NCI-H1417 treated with DMSO at 0.1 percent for 48 hours (cell line): ENCODE measurements around the gene MRPL55.
A peak's percentile ranks its signal among the peaks of the same experiment; 100 is the strongest.
"Not testable (repeated sequence)": the region's sequence is repeated elsewhere in the genome, so short reads cannot be mapped to it uniquely, and the experiment has no call there.

Experiments
- DNase-seq: peaks from one replicate; lab custom pipeline; 2025; lab: John Stamatoyannopoulos, UW

MRPL55 gene

GRCh38 chr1:228120857-228121489 is 11.9 kb upstream of the MRPL55 start:
- no peak for DNase-seq

GRCh38 chr1:228120351-228120750 is 11.3 kb upstream of the MRPL55 start:
- DNase-seq = no peak

GRCh38 chr1:228118040-228118439 is 8.9 kb upstream of the MRPL55 start:
- no peak for DNase-seq

GRCh38 chr1:228117335-228117734 is 8.2 kb upstream of the MRPL55 start:
- DNase-seq = no peak

GRCh38 chr1:228114827-228115226 is 5.7 kb upstream of the MRPL55 start:
- DNase-seq = no peak

GRCh38 chr1:228112617-228113016 is 3.5 kb upstream of the MRPL55 start:
- no peak for DNase-seq

- DNase-seq = no peak
Observed at GRCh38 chr1:228112167-228112566, 3.1 kb upstream of the MRPL55 start.

- DNase-seq = not testable (repeated sequence)
Observed at GRCh38 chr1:228111315-228111714, 2.2 kb upstream of the MRPL55 start.

GRCh38 chr1:228110556-228110955 is 1.5 kb upstream of the MRPL55 start:
- no peak for DNase-seq

- DNase-seq = no peak
Observed at GRCh38 chr1:228109962-228110488, 926 bp upstream of the MRPL55 start.

- DNase-seq = no peak
Observed at GRCh38 chr1:228108742-228109072, 392 bp downstream of the MRPL55 start.

GRCh38 chr1:228108055-228108690 is 926 bp downstream of the MRPL55 start:
- no peak for DNase-seq

GRCh38 chr1:228107636-228108035 is 1.5 kb downstream of the MRPL55 start:
- no peak for DNase-seq

- DNase-seq = no peak
Observed at GRCh38 chr1:228106800-228107054, 2.4 kb downstream of the MRPL55 start.

GRCh38 chr1:228105996-228106799 is 2.9 kb downstream of the MRPL55 start:
- no peak for DNase-seq

GRCh38 chr1:228105270-228105995 is 3.7 kb downstream of the MRPL55 start:
- DNase-seq = no peak

GRCh38 chr1:228104526-228105269 is 4.4 kb downstream of the MRPL55 start:
- DNase-seq = no peak

GRCh38 chr1:228102791-228103620 is 6.1 kb downstream of the MRPL55 start, which contains the start of gene C1orf35:
TSS of gene C1orf35 (minus strand) at chr1:228103325. CDS start at chr1:228103227, 98 bp downstream.
- DNase-seq = peak; percentile 70

GRCh38 chr1:228101994-228102790 is 6.9 kb downstream of the MRPL55 start:
- no peak for DNase-seq

GRCh38 chr1:228101614-228101993 is 7.5 kb downstream of the MRPL55 start:
- no peak for DNase-seq
